Lower leg skin (tissue), 4 donors: ENCODE data around the gene SIN3B. TPM values are rescaled to one million over a fixed set of nuclear protein-coding genes. Genes with fewer than 3 reads are reported as not detected.

Source experiments
- DNase-seq, 2 donors: peaks; one replicate each; pipeline ENCODE4 v3.0.0-alpha.2; 2019; ENCODE audit warnings: low spot score in 2 of 2
- H3K4me3 ChIP-seq: fragments of 200-600 bp; sonication (generic); 2 replicates; pipeline ENCODE4 v1.5.1; 2017; ENCODE audit warnings: mild to moderate bottlenecking, low read depth; ENCODE audit not compliant: poor library complexity, severe bottlenecking
- POLR2A ChIP-seq, 2 donors: fragments of 450-650 bp; IDR thresholded peaks; one replicate each; pipeline ENCODE4 v1.6.1; 2016 to 2017; ENCODE audit warnings: antibody characterized with exemption in 2 of 2, mild to moderate bottlenecking in 1 of 2, moderate library complexity in 1 of 2
- WGBS, 2 donors: methylation state at CpG; one replicate each; pipeline ENCODE4 v1.1.5; 2018; 5-methylcytosine and 5-hydroxymethylcytosine counted together
- intact Hi-C: fragments of 100-400 bp; cut with DNase I; formaldehyde crosslinking; loops from one replicate; pipeline ENCODE4 v1.15.0; 2023; ENCODE audit warnings: low total_unique reads
- total RNA-seq, 4 donors: library from RNA; depleted of rRNA; stranded (reverse); fragments of >200 nt; gene quantifications; one replicate each; pipeline ENCODE4 v1.1.0, GENCODE V29; 2016
- TF ChIP-seq, protein P1 (sequence below), 3 donors: fragments of 450-650 bp; IDR thresholded peaks; one replicate each; pipeline ENCODE4 v1.5.1; 2016; ENCODE audit warnings: antibody characterized with exemption in 3 of 3, mild to moderate bottlenecking in 3 of 3, moderate library complexity in 2 of 3

SIN3B gene
- total RNA-seq, 4 donors from 2014 or later: 26.3 to 54.4 (median 40.1) TPM

DNA sequence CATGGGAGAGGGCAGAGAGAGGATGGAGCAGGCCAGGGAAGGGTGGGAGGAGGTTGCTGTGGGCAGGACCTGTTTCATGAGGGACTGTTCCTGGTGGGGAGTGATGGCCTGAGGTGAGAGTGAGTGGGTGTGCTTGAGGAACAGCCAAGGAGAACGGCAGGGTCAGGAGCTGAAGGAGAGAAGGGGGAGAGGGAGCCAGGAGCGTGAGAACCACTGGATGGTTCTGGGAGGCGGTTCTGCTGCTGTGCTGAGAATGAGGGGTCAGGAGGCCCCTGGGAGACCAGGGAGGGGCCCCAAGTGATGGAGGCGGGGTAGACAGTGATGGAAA, 7.8 kb downstream of the SIN3B start:
- no peak overlapping the region for H3K4me3 ChIP-seq
- TF ChIP-seq, protein P1, sequence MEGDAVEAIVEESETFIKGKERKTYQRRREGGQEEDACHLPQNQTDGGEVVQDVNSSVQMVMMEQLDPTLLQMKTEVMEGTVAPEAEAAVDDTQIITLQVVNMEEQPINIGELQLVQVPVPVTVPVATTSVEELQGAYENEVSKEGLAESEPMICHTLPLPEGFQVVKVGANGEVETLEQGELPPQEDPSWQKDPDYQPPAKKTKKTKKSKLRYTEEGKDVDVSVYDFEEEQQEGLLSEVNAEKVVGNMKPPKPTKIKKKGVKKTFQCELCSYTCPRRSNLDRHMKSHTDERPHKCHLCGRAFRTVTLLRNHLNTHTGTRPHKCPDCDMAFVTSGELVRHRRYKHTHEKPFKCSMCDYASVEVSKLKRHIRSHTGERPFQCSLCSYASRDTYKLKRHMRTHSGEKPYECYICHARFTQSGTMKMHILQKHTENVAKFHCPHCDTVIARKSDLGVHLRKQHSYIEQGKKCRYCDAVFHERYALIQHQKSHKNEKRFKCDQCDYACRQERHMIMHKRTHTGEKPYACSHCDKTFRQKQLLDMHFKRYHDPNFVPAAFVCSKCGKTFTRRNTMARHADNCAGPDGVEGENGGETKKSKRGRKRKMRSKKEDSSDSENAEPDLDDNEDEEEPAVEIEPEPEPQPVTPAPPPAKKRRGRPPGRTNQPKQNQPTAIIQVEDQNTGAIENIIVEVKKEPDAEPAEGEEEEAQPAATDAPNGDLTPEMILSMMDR (IDR thresholded peaks at IDR 0.05): no peak
- TF ChIP-seq POLR2A (IDR thresholded peaks at IDR 0.05): no peak
- no peak for DNase-seq
- WGBS, 2 donors: 86 to 89% methylated on average over 4 of the region's 4 CpGs
- intact Hi-C loops: no loop called here

DNA sequence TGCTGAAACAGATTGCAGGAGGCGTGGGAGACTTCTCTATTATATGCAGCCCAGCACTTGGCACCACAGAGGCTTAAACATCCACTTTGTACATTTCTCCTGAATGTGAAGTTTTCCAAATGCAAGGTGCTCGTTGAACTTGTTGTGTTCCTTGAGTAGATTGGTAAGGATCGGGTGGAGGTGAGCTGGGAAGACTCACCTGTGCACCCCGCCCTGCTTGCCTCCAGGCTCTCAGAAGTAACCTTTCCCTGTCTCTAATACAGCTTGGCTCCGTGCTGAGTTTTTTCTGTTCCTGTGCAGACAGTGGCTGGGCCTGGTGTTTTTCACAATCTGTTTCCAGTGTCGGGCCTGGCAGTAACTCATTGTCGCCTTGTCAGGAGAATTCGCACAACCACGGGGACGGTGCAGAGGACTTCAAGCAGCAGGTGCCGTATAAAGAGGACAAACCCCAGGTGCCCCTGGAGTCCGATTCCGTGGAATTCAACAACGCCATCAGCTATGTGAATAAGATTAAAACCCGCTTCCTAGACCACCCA, 12.3 kb downstream of the SIN3B start:
- H3K4me3 ChIP-seq: no peak overlapping the region
- no peak for DNase-seq
- intact Hi-C loops: no loop called here
- WGBS, 2 donors: 70 to 75% methylated on average over 15 of the region's 15 CpGs
- no peak for TF ChIP-seq POLR2A (IDR thresholded peaks at IDR 0.05)
- TF ChIP-seq, protein P1 (IDR thresholded peaks at IDR 0.05): no peak

DNA sequence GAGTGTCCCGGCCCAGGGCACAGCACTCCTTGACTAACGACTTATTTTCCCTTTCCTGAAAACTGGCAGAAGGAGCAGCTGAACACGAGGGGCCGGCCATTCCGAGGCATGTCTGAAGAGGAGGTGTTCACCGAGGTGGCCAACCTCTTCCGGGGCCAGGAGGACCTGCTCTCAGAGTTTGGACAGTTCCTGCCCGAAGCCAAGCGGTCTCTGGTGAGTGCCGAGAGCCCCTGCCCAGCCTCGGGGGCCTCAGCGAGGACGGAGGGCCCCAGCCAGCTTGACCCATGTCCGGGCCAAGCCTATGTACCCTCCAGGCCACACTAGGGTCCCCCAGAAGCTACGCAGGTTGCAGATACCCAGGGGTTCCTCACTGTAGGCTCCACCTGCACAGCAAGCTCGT, 17.7 kb downstream of the SIN3B start:
- WGBS, 2 donors: 96 to 97% methylated on average over 15 to 16 of the region's 16 CpGs
- no peak overlapping the region for H3K4me3 ChIP-seq

DNA sequence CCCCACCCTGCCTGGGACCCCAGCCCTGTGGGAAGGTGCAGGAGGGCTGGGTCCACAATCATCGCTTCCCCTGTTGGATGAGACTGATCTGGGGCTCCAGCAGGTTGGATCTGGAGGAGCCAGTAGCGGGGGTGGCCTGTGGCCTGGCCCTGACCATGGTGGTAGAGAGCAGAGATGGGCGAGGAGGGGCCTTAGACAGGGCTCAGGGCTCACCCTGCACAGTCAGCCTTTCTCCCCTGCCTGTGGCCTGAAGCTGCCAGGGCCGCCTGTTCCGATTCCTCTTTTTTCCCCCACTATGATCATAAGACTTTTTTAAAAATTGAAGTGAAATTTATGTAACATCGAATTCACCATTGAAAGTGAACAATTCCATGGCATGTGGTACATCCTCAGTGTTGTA, 18.2 kb downstream of the SIN3B start:
- whole genome bisulfite sequencing, 2 donors: 81 to 91% methylated on average over 6 of the region's 6 CpGs
- no peak overlapping the region for H3K4me3 ChIP-seq
- DNase-seq: no peak
- no peak for TF ChIP-seq POLR2A (IDR thresholded peaks at IDR 0.05)
- TF ChIP-seq, protein P1 (IDR thresholded peaks at IDR 0.05): no peak
- intact Hi-C loops: no loop called here

More for the DNA sequence above, 17.7 kb downstream of the SIN3B start:
- intact Hi-C loops: no loop called here
- TF ChIP-seq, protein P1 (IDR thresholded peaks at IDR 0.05): no peak
- no peak for TF ChIP-seq POLR2A (IDR thresholded peaks at IDR 0.05)
- no peak for DNase-seq

DNA sequence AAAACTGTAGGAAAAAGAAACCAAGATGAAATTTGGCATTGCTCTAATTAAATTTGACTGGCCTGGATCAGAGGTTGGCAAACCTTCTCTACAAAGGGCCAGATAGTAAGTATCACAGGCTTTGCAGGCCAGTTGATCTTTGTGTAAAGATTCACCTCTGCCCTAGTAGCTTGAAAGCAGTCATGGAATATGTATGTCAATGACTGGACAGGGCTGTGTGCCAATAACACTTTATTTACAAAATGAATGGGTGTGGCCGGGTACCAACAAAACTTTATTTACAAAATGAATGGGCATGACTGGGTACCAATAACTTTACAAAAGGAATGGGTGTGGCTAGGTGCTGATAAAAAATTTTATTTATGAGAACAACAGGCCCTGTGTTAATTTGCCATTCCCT, 20.0 kb downstream of the SIN3B start:
- intact Hi-C loops: no loop called here
- no peak for TF ChIP-seq POLR2A (IDR thresholded peaks at IDR 0.05)
- TF ChIP-seq, protein P1 (IDR thresholded peaks at IDR 0.05): no peak
- no peak overlapping the region for H3K4me3 ChIP-seq
- DNase-seq: no peak
- WGBS, 2 donors: 83 to 95% methylated on average over 1 of the region's 1 CpG

DNA sequence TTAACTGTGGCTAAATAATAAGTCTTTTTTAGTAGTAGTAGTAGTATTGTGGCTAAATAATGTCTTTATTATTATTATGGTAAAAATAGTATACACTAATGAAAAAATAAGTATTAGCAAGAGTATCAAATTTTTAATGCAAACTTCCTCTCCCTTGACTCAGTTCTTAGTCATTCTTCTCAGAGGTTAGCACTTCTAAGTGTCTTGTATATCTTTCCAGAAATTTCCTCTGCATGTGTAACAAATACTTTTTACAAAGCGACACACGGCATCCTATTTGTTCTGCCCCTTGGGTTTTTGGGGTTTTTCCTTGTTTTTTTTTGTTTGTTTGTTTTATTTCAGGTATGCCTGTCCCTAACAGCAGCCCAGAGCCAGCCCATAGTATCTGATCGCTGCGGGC, 20.9 kb downstream of the SIN3B start:
- 95 to 96% methylated on average over 4 of the region's 4 CpGs for WGBS, 2 donors
- TF ChIP-seq, protein P1 (IDR thresholded peaks at IDR 0.05): no peak
- TF ChIP-seq POLR2A (IDR thresholded peaks at IDR 0.05): no peak
- no peak for DNase-seq
- intact Hi-C loops: no loop called here
- no peak overlapping the region for H3K4me3 ChIP-seq
